GM12874 (cell line): ENCODE results near the gene DTX2.
A peak's percentile ranks its signal among the peaks of the same experiment; 100 is the strongest.

Source experiments
- CTCF ChIP-seq: IDR thresholded peaks from 2 replicates; pipeline ENCODE4 v1.5.1; 2011; ENCODE audit warnings: low read depth, mild to moderate bottlenecking, control low read depth, low read length, moderate library complexity; ENCODE audit not compliant: insufficient read depth

Gene DTX2

DNA sequence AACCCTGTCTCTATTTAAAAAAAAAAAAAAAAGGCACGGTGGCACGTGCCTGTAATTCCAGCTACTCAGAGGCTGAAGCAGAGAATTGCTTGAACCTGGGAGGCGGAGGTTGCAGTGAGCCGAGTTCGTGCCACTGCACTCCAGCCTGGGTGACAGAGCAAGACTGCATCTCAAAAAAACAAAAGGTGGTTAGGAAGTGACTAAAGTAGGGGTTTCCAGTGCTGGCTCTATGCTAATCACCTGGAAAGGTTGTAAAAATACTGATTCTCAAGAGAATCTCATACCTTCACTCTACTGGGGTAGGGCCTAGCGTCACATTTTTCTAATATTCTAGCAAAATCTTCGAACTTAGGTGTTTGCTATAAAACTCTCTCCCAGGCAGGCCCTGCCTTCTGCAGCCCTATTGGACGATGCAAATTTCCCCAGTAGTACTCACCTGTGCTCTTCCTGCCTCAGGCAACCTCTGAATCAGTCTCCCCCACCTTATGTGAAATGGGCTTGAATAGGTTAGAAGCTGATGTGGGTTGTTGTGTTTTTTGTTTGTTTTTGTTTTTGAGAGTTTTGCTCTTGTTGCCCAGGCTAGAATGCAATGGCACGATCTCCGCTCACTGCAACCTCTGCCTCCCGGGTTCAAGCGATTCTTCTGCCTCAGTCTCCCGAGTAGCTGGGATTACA, 33.2 kb upstream of the DTX2 start:
- TF ChIP-seq CTCF = no peak

GRCh38 chr7:76428868-76429805, 32.4 kb upstream of the DTX2 start:
- no peak for TF ChIP-seq CTCF

- no peak for TF ChIP-seq CTCF
Observed at GRCh38 chr7:76430211-76430610, 31.3 kb upstream of the DTX2 start.

GRCh38 chr7:76430836-76431235, 30.7 kb upstream of the DTX2 start:
- TF ChIP-seq CTCF = no peak

DNA sequence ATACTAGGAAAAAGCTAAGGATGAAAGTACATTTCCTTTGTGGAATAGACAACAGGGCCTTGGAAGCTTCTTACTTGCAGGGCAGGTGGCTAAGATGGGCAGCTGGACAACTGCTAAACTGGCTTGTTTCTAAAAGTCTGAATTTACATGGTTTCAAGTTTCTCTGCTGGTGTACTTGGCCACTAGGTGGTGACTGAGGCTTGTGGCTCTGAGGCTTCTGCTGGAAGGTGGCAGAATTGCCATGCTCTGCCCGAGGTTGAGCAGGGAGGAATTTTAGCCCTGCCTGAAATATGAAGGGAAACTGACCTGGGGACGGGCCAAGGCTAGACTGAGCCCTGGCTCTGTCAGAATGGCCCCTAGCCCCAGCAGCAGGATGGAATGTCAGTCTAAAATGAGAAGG, 23.6 kb upstream of the DTX2 start:
- peak; percentile 64 for TF ChIP-seq CTCF

GRCh38 chr7:76505168-76506080, 43.9 kb downstream of the DTX2 start:
- TF ChIP-seq CTCF = no peak

- no peak for TF ChIP-seq CTCF
Observed at GRCh38 chr7:76506081-76506440, 44.6 kb downstream of the DTX2 start.
